Keratinocyte (primary cell): Measurements from ENCODE around the gene PAQR8. TPM values are rescaled to one million over a fixed set of nuclear protein-coding genes. Genes with fewer than 3 reads are reported as not detected.

Experiments used
- DNase-seq: peaks from one replicate; pipeline ENCODE4 v3.0.0-alpha.2; 2011; ENCODE audit warnings: low read depth, missing footprints, low spot score
- FAIRE-seq: peaks from 2 replicates; lab custom pipeline; 2011; peaks lifted over from hg19 to GRCh38; lab: Jason Lieb, UNC
- H2AFZ ChIP-seq: 2 replicates; pipeline ENCODE4 v1.6.0; 2012; ENCODE audit warnings: low read length, control low read depth, inconsistent platforms; ENCODE audit not compliant: control insufficient read depth
- H3K27ac ChIP-seq: 2 replicates; pipeline ENCODE4 v1.5.1; 2011; ENCODE audit warnings: low read length; ENCODE audit not compliant: control insufficient read depth, insufficient read depth
- H3K27me3 ChIP-seq: 3 replicates; pipeline ENCODE4 v1.6.0; 2011; ENCODE audit warnings: low read length; ENCODE audit not compliant: control insufficient read depth, insufficient read depth; ENCODE audit errors: extremely low read depth
- H3K36me3 ChIP-seq, 2 experiments: 2 replicates in 1 of 2; 3 replicates in 1 of 2; pipeline ENCODE4 v1.5.1; 2011; ENCODE audit warnings: low read length in 2 of 2, mild to moderate bottlenecking in 1 of 2; ENCODE audit not compliant: control insufficient read depth in 2 of 2, insufficient read depth in 2 of 2; ENCODE audit errors: extremely low read depth in 1 of 2
- H3K4me1 ChIP-seq: 3 replicates; pipeline ENCODE4 v1.5.1; 2011; ENCODE audit warnings: low read length; ENCODE audit not compliant: control insufficient read depth, insufficient read depth; ENCODE audit errors: extremely low read depth
- H3K4me2 ChIP-seq: 3 replicates; pipeline ENCODE4 v1.6.0; 2011; ENCODE audit warnings: low read depth, low read length; ENCODE audit not compliant: control insufficient read depth, insufficient read depth; ENCODE audit errors: extremely low read depth
- H3K4me3 ChIP-seq, 3 experiments: fragments of 200-600 bp in 1 of 3; sonication (generic) in 1 of 3; 2 replicates in 2 of 3; 3 replicates in 1 of 3; pipeline ENCODE4 v1.5.1; 2011 to 2016; ENCODE audit warnings: low read length in 3 of 3, mild to moderate bottlenecking in 3 of 3, control low read depth in 2 of 3, inconsistent platforms in 1 of 3, low read depth in 1 of 3, mixed read lengths in 1 of 3, mixed run types in 1 of 3, moderate library complexity in 1 of 3; ENCODE audit not compliant: control insufficient read depth in 2 of 3, insufficient read depth in 2 of 3; ENCODE audit errors: extremely low read depth in 1 of 3
- H3K79me2 ChIP-seq: 2 replicates; pipeline ENCODE4 v1.6.0; 2012; ENCODE audit warnings: low read length; ENCODE audit not compliant: control insufficient read depth, insufficient read depth
- H3K9ac ChIP-seq: 3 replicates; pipeline ENCODE4 v1.6.0; 2011; ENCODE audit warnings: low read length; ENCODE audit not compliant: control insufficient read depth, insufficient read depth; ENCODE audit errors: extremely low read depth
- H3K9me1 ChIP-seq: 3 replicates; pipeline ENCODE4 v1.6.0; 2011; ENCODE audit warnings: low read length; ENCODE audit not compliant: control insufficient read depth, insufficient read depth; ENCODE audit errors: extremely low read depth
- H3K9me3 ChIP-seq: 2 replicates; pipeline ENCODE4 v1.5.1; 2012; ENCODE audit warnings: low read depth, low read length; ENCODE audit not compliant: control insufficient read depth
- H4K20me1 ChIP-seq: 3 replicates; pipeline ENCODE4 v1.6.0; 2011; ENCODE audit warnings: low read length; ENCODE audit not compliant: control insufficient read depth, insufficient read depth; ENCODE audit errors: extremely low read depth
- EZH2 ChIP-seq: IDR thresholded peaks from one replicate; pipeline ENCODE4 v1.6.1; 2012; ENCODE audit warnings: inconsistent platforms, mild to moderate bottlenecking, low read length, moderate library complexity
- dilution Hi-C: fragments of 300-500 bp; cut with MboI; formaldehyde crosslinking; loops from one replicate; pipeline ENCODE4 v1.7.0; 2020; ENCODE audit warnings: low sequenced_read_pairs; ENCODE audit not compliant: extremely low pct_ligation_motif_present
- polyA plus RNA-seq, 5 experiments: library from polyadenylated mRNA; depleted of rRNA in 3 of 5; stranded (reverse) in 3 of 5; stranded (forward) in 1 of 5; unstranded in 1 of 5; fragments of >200 nt; gene quantifications; 1 replicate in 1 of 5; 2 replicates in 3 of 5; 3 replicates in 1 of 5; pipeline versions ENCODE4 v1.2.1 to v1.2.3, GENCODE V29; 2011 to 2012; ENCODE audit warnings: missing spikeins in 2 of 5, low read depth in 1 of 5, low replicate concordance in 1 of 5
- TF ChIP-seq, protein P1 (sequence below), 3 experiments: IDR thresholded peaks in 1 of 3; conservative IDR thresholded peaks in 1 of 3; optimal IDR thresholded peaks in 1 of 3; 2 replicates in 2 of 3; 3 replicates in 1 of 3; pipeline versions ENCODE3 to v1.5.1; 2011; ENCODE audit warnings: low read length in 3 of 3, mild to moderate bottlenecking in 3 of 3, moderate library complexity in 2 of 3, control low read depth in 1 of 3, inconsistent platforms in 1 of 3; ENCODE audit not compliant: insufficient read depth in 2 of 3; ENCODE audit errors: extremely low read depth in 1 of 3

Gene PAQR8
- polyA plus RNA-seq, 1 donor (not counting 4 experiments of a cell fraction or from before 2014, with no cell fraction given): 1.6 TPM

DNA sequence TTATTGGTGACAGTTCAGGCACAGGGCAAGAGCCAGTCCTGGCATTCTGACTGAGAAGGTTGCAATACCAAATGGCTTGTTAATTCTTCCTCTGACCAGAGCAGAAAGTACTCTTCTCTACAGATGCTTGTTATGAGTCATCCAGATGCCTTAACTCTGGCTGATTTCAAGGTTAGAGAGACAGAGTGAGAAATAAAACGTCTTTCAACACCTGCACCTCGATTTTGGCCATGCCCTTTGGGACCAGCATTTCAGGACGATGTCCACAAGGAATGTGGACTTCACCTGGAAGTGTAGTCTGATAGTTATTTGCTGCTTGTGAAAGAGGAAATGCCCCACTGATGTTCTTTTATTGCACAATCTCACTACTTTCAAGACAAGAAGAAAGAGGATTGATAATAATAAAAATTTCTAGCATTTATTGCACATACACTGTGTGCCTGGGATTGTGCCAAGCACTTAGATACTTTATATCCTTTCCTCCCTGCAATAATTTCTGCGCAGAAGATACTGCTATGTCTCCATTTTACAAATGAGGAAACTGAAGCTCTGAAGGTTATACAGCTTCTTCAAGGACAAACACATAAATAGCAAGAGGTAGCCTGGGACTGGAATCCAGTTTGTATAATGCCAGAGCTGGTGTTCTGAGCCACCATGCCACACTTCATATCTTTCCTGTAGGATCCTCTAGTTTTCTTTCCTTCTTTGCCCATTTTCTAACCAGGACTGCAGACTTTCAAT, 43.9 kb upstream of the PAQR8 start:
- Histone ChIP-seq H3K4me1 (no peaks in the 10 kb centered on the region), H3K79me2 (no peaks in the 10 kb centered on the region), H4K20me1 (no peaks in the 10 kb centered on the region), H3K4me2 (no peak overlapping the region), H2AFZ (no peak overlapping the region), H3K9me3 (no peaks in the 10 kb centered on the region), H3K9me1 (no peaks in the 10 kb centered on the region), H3K9ac (no peak overlapping the region), H3K36me3 (no peaks in the 10 kb centered on the region), H3K27ac (no peak overlapping the region), H3K4me3 (no peak overlapping the region), H3K27me3 (no peaks in the 10 kb centered on the region)
- TF ChIP-seq, protein P1, sequence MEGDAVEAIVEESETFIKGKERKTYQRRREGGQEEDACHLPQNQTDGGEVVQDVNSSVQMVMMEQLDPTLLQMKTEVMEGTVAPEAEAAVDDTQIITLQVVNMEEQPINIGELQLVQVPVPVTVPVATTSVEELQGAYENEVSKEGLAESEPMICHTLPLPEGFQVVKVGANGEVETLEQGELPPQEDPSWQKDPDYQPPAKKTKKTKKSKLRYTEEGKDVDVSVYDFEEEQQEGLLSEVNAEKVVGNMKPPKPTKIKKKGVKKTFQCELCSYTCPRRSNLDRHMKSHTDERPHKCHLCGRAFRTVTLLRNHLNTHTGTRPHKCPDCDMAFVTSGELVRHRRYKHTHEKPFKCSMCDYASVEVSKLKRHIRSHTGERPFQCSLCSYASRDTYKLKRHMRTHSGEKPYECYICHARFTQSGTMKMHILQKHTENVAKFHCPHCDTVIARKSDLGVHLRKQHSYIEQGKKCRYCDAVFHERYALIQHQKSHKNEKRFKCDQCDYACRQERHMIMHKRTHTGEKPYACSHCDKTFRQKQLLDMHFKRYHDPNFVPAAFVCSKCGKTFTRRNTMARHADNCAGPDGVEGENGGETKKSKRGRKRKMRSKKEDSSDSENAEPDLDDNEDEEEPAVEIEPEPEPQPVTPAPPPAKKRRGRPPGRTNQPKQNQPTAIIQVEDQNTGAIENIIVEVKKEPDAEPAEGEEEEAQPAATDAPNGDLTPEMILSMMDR (optimal IDR thresholded peaks at IDR 0.05 in 1 of 3, IDR thresholded peaks at IDR 0.05 in 1 of 3, conservative IDR thresholded peaks at IDR 0.05 in 1 of 3; ENCODE audit: extremely low read depth in 1 of 3, insufficient read depth in 2 of 3, low read length in 3 of 3): no peak
- no peak for TF ChIP-seq EZH2
- dilution Hi-C loops: no loop called here
- peak; percentile 5 for FAIRE-seq
- no peak for DNase-seq

- FAIRE-seq (no peak), DNase-seq (no peak)
- Histone ChIP-seq H3K4me2 (no peak overlapping the region), H3K9ac (no peak overlapping the region), H3K27me3 (peaks cover 4% of the 10 kb centered on the region), H3K9me3 (no peaks in the 10 kb centered on the region), H4K20me1 (no peaks in the 10 kb centered on the region), H3K9me1 (no peaks in the 10 kb centered on the region), H2AFZ (no peak overlapping the region), H3K27ac (no peak overlapping the region), H3K36me3 (no peaks in the 10 kb centered on the region), H3K4me1 (no peaks in the 10 kb centered on the region), H3K79me2 (no peaks in the 10 kb centered on the region), H3K4me3 (no peak overlapping the region)
- dilution Hi-C loops: no loop called here
- TF ChIP-seq, protein P1 (optimal IDR thresholded peaks at IDR 0.05 in 1 of 3, IDR thresholded peaks at IDR 0.05 in 1 of 3, conservative IDR thresholded peaks at IDR 0.05 in 1 of 3; ENCODE audit: extremely low read depth in 1 of 3, insufficient read depth in 2 of 3, low read length in 3 of 3): no peak
- no peak for TF ChIP-seq EZH2
Observed at GRCh38 chr6:52324189-52324588, 37.8 kb upstream of the PAQR8 start.
